Inflammatory macrophage treated with lipopolysaccharide for 4 hours (primary cell): ENCODE data around the gene DLL1.
"Not testable (repeated sequence)": the region's sequence is repeated elsewhere in the genome, so short reads cannot be mapped to it uniquely, and the experiment has no call there.

Experiments
- DNase-seq: peaks from one replicate; pipeline ENCODE4 v3.0.0-alpha.2; 2020

The DLL1 gene

GRCh38 chr6:170290296-170291128, at the start of gene DLL1:
TSS of gene DLL1 (minus strand) at chr6:170291078. CDS start at chr6:170290139, 939 bp downstream.
- DNase-seq, result peak; percentile 33

- DNase-seq, result not testable (repeated sequence)
These were observed 44.3 kb upstream of the DLL1 start for GRCh38 chr6:170335199-170335598.

- no peak for DNase-seq
These were observed 38.4 kb upstream of the DLL1 start for GRCh38 chr6:170329321-170329720.

- no peak for DNase-seq
These were observed 26.8 kb upstream of the DLL1 start for GRCh38 chr6:170317718-170318117.

- no peak for DNase-seq
These were observed 26.2 kb upstream of the DLL1 start for GRCh38 chr6:170317076-170317475.

- no peak for DNase-seq
These were observed 25.2 kb upstream of the DLL1 start for GRCh38 chr6:170316071-170316470.

GRCh38 chr6:170314983-170315382, 24.1 kb upstream of the DLL1 start:
- DNase-seq, result no peak

GRCh38 chr6:170313716-170314295, 22.9 kb upstream of the DLL1 start:
- DNase-seq, result no peak

- DNase-seq, result no peak
These were observed 22.0 kb upstream of the DLL1 start for GRCh38 chr6:170312876-170313275.

- DNase-seq, result no peak
These were observed 20.8 kb upstream of the DLL1 start for GRCh38 chr6:170311696-170312095.

GRCh38 chr6:170308761-170309160, 17.9 kb upstream of the DLL1 start:
- no peak for DNase-seq

- DNase-seq, result no peak
These were observed 16.2 kb upstream of the DLL1 start for GRCh38 chr6:170307080-170307545.

- peak; percentile 99 for DNase-seq
These were observed 15.6 kb upstream of the DLL1 start, which contains the start of gene FAM120B for GRCh38 chr6:170306324-170307079. TSS of gene FAM120B (plus strand) at chr6:170306758. CDS start at chr6:170317391, 10,633 bp downstream.

- DNase-seq, result no peak
These were observed 15.0 kb upstream of the DLL1 start for GRCh38 chr6:170305805-170306323.

- no peak for DNase-seq
These were observed 10.3 kb upstream of the DLL1 start for GRCh38 chr6:170301184-170301583.

GRCh38 chr6:170298688-170299087, 7.8 kb upstream of the DLL1 start:
- DNase-seq, result no peak

- DNase-seq, result no peak
These were observed 6.9 kb upstream of the DLL1 start for GRCh38 chr6:170297576-170298330.

- no peak for DNase-seq
These were observed 6.1 kb upstream of the DLL1 start for GRCh38 chr6:170296746-170297575.

- DNase-seq, result no peak
These were observed 5.5 kb upstream of the DLL1 start for GRCh38 chr6:170296423-170296745.

GRCh38 chr6:170295510-170296422, 4.9 kb upstream of the DLL1 start:
- peak; percentile 36 for DNase-seq
